HepG2 (cell line): ENCODE measurements around the gene CACNG7. TPM values are rescaled to one million over a fixed set of nuclear protein-coding genes. Genes with fewer than 3 reads are reported as not detected.

Experiments
- CCAR2 ChIP-seq: fragments of 200-400 bp; formaldehyde crosslinking; optimal IDR thresholded peaks from 2 replicates; pipeline ENCODE3; 2018; ENCODE audit warnings: low read depth, mild to moderate bottlenecking, low read length, moderate library complexity
- EED ChIP-seq: sonication (generic); formaldehyde crosslinking; IDR thresholded peaks from 2 replicates; pipeline ENCODE4 v1.5.0; 2020; ENCODE audit warnings: mild to moderate bottlenecking, missing genetic modification reagents
- REPIN1 ChIP-seq: sonication (generic); formaldehyde crosslinking; IDR thresholded peaks from 2 replicates; pipeline ENCODE4 v1.8.0; 2022; ENCODE audit warnings: missing genetic modification reagents, low read depth, mild to moderate bottlenecking, borderline replicate concordance
- SKI ChIP-seq: fragments of 450-650 bp; IDR thresholded peaks from one replicate; pipeline ENCODE4 v1.6.1; 2018; ENCODE audit warnings: mild to moderate bottlenecking; ENCODE audit not compliant: partially characterized antibody
- SSRP1 ChIP-seq: IDR thresholded peaks from 2 replicates; pipeline ENCODE4 v1.6.1; 2016; ENCODE audit warnings: control low read depth
- ZFP36L2 ChIP-seq: sonication (generic); formaldehyde crosslinking; IDR thresholded peaks from 2 replicates; pipeline ENCODE4 v1.4.0; 2020; ENCODE audit warnings: missing genetic modification reagents
- ZNF354B ChIP-seq: sonication (generic); formaldehyde crosslinking; IDR thresholded peaks from 2 replicates; pipeline ENCODE4 v1.8.0; 2022; ENCODE audit warnings: mild to moderate bottlenecking, missing genetic modification reagents
- ZNF510 ChIP-seq: sonication (generic); formaldehyde crosslinking; IDR thresholded peaks from 2 replicates; pipeline ENCODE4 v1.4.0; 2020; ENCODE audit warnings: low read depth, mild to moderate bottlenecking, missing genetic modification reagents
- ZSCAN25 ChIP-seq: sonication (generic); formaldehyde crosslinking; IDR thresholded peaks from 2 replicates; pipeline ENCODE4 v1.8.0; 2022; ENCODE audit warnings: mild to moderate bottlenecking, missing genetic modification reagents
- polyA plus RNA-seq, 8 experiments: library from polyadenylated mRNA; depleted of rRNA in 3 of 8; stranded (reverse) in 7 of 8; unstranded in 1 of 8; fragments of >200 nt; fragmentation: Illumina TruSeq in 4 of 8; extraction: Trizol in 4 of 8; gene quantifications; 2 replicates each; pipeline versions ENCODE4 v1.2.1 to v1.2.3, GENCODE V29; 2011 to 2016; ENCODE audit warnings: low read depth in 4 of 8, missing spikeins in 1 of 8, mixed read lengths in 1 of 8; ENCODE audit not compliant: insufficient read depth in 1 of 8
- total RNA-seq, 5 experiments: library from RNA; depleted of rRNA; stranded (reverse); fragments of >200 nt; fragmentation: Illumina TruSeq; extraction: Trizol; gene quantifications; 2 replicates each; pipeline ENCODE4 v1.2.3, GENCODE V29; 2016; ENCODE audit warnings: low read depth in 1 of 5
- TF ChIP-seq, protein P1 (sequence below): sonication (generic); formaldehyde crosslinking; conservative IDR thresholded peaks from 2 replicates; pipeline ENCODE4 v1.5.0; 2020; ENCODE audit warnings: missing genetic modification reagents
- TF ChIP-seq, protein P2 (sequence below): sonication (generic); formaldehyde crosslinking; IDR thresholded peaks from 2 replicates; pipeline ENCODE4 v1.5.1; 2020; ENCODE audit warnings: missing genetic modification reagents, mild to moderate bottlenecking, borderline replicate concordance
- TF ChIP-seq, protein P3 (sequence below): sonication (generic); formaldehyde crosslinking; IDR thresholded peaks from 2 replicates; pipeline ENCODE4 v1.4.0; 2020; ENCODE audit warnings: mild to moderate bottlenecking, missing genetic modification reagents
- TF ChIP-seq, protein P4 (sequence below): sonication (generic); formaldehyde crosslinking; IDR thresholded peaks from 2 replicates; pipeline ENCODE4 v1.4.0; 2020; ENCODE audit warnings: low read depth, mild to moderate bottlenecking, missing genetic modification reagents
- TF ChIP-seq, protein P5 (sequence below): sonication (generic); formaldehyde crosslinking; IDR thresholded peaks from 2 replicates; pipeline ENCODE4 v1.5.0; 2020; ENCODE audit warnings: mild to moderate bottlenecking, missing genetic modification reagents

The CACNG7 gene
- total and polyA plus RNA-seq, 2 of the 13 experiments (the other 11 are each of a cell fraction or from before 2014, with no cell fraction given), result not detected

DNA sequence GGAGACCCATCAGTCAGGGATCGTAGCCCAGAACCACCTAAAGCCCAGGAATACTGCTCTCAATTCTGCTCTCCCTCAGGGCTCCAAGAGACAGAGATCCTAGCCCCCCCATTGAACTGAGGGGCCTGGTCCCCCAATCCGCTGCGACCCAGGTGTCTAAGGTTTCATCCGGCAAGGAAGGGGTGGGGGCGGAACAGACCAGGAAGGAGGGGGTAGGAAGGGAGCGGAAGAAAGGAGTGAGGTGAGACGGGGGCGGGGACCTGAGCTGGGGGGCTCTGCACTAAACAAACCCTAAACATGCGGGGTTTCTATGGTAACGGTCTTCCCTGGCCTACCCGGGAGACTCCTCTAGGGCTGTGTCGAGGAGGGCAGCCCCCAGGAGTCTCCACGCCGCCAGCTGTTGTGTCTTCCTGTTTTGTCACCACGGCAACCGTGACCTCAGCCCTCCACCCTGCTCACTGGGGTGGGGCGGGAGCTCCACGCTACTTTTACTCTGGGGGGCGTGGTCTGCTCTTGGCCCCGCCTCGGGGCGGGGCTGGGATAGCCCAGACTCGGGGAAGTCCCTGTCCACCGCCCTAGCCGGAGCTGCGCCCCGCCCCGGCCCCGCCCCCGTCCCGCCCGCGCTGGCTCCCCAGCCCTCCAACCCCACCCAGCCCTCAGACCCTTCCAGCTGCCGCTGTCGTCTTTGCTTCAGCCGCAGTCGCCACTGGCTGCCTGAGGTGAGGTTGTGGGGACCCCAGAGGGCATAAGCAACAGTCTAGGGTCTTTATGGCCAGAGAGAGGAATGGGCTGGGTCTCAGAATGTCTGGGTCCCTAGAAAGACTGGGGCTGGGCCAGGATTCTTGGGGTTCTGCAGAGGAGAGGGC, 41.6 kb upstream of the CACNG7 start, which contains the start of gene MYADM (continued):
- TF ChIP-seq SKI (peak; percentile 83), EED (CRISPR knock-in tag) (no peak), ZSCAN25 (CRISPR knock-in tag) (peak; percentile 100), ZFP36L2 (CRISPR knock-in tag) (no peak), SSRP1 (CRISPR knock-in tag) (no peak), CCAR2 (no peak), ZNF510 (CRISPR knock-in tag) (0 out of 2 replicates have a peak, but pooled peaks have one; percentile 67), ZNF354B (CRISPR knock-in tag) (no peak), REPIN1 (CRISPR knock-in tag) (0 out of 2 replicates have a peak, but pooled peaks have one; percentile 24)
- TF ChIP-seq, protein P1, sequence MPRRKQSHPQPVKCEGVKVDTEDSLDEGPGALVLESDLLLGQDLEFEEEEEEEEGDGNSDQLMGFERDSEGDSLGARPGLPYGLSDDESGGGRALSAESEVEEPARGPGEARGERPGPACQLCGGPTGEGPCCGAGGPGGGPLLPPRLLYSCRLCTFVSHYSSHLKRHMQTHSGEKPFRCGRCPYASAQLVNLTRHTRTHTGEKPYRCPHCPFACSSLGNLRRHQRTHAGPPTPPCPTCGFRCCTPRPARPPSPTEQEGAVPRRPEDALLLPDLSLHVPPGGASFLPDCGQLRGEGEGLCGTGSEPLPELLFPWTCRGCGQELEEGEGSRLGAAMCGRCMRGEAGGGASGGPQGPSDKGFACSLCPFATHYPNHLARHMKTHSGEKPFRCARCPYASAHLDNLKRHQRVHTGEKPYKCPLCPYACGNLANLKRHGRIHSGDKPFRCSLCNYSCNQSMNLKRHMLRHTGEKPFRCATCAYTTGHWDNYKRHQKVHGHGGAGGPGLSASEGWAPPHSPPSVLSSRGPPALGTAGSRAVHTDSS (CRISPR knock-in tag), result no peak
- TF ChIP-seq, protein P2, sequence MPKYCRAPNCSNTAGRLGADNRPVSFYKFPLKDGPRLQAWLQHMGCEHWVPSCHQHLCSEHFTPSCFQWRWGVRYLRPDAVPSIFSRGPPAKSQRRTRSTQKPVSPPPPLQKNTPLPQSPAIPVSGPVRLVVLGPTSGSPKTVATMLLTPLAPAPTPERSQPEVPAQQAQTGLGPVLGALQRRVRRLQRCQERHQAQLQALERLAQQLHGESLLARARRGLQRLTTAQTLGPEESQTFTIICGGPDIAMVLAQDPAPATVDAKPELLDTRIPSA (CRISPR knock-in tag), result 0 out of 2 replicates have a peak, but pooled peaks have one; percentile 42
- TF ChIP-seq, protein P3, sequence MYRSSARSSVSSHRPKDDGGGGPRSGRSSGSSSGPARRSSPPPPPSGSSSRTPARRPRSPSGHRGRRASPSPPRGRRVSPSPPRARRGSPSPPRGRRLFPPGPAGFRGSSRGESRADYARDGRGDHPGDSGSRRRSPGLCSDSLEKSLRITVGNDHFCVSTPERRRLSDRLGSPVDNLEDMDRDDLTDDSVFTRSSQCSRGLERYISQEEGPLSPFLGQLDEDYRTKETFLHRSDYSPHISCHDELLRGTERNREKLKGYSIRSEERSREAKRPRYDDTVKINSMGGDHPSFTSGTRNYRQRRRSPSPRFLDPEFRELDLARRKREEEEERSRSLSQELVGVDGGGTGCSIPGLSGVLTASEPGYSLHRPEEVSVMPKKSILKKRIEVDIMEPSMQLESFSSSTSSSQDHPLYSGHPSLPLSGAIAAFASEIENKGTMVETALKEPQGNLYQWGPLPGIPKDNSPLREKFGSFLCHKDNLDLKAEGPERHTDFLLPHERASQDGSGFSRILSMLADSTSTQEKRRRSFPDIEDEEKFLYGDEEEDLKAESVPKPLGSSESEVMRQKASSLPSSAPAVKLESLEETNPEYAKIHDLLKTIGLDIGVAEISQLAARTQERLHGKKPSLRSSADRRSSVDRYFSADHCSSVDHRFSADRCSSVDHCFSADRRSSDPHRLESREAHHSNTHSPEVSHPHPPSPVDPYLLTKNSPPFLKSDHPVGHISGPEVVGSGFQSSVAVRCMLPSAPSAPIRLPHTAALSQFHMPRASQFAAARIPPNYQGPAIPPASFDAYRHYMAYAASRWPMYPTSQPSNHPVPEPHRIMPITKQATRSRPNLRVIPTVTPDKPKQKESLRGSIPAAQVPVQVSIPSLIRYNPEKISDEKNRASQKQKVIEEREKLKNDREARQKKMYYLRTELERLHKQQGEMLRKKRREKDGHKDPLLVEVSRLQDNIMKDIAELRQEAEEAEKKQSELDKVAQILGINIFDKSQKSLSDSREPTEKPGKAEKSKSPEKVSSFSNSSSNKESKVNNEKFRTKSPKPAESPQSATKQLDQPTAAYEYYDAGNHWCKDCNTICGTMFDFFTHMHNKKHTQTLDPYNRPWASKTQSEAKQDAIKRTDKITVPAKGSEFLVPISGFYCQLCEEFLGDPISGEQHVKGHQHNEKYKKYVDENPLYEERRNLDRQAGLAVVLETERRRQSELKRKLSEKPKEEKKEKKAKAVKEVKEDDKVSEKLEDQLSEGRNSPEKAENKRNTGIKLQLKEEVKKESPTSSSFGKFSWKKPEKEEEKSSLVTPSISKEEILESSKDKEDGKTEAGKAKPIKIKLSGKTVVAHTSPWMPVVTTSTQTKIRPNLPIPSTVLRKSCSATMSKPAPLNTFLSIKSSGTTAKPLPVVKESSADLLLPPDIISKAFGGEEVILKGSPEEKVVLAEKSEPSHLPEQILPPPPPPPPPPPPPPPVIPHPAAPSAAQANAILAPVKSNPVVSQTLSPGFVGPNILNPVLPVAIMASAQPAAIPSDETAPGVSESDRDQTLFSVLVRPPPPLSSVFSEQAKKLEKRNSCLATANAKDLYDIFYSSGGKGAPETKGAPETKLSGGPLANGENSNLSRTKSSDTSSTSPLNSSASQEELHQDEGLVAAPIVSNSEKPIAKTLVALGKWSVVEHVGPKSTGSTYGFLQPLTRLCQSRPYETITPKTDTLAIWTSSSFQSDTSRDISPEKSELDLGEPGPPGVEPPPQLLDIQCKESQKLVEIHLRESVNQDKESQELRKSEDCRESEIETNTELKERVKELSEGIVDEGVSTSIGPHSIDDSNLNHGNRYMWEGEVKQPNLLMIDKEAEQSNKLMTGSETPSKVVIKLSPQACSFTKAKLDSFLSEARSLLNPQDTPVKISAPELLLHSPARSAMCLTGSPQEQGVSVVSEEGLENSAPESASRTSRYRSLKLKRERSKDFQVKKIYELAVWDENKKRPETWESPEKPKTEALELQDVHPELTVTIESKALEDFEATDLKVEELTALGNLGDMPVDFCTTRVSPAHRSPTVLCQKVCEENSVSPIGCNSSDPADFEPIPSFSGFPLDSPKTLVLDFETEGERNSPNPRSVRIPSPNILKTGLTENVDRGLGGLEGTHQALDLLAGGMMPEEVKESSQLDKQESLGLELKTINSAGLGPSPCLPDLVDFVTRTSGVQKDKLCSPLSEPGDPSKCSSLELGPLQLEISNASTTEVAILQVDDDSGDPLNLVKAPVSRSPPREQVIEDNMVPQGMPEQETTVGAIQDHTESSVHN, result no peak
- TF ChIP-seq, protein P4, sequence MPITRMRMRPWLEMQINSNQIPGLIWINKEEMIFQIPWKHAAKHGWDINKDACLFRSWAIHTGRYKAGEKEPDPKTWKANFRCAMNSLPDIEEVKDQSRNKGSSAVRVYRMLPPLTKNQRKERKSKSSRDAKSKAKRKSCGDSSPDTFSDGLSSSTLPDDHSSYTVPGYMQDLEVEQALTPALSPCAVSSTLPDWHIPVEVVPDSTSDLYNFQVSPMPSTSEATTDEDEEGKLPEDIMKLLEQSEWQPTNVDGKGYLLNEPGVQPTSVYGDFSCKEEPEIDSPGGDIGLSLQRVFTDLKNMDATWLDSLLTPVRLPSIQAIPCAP (CRISPR knock-in tag), result no peak
- TF ChIP-seq, protein P5, sequence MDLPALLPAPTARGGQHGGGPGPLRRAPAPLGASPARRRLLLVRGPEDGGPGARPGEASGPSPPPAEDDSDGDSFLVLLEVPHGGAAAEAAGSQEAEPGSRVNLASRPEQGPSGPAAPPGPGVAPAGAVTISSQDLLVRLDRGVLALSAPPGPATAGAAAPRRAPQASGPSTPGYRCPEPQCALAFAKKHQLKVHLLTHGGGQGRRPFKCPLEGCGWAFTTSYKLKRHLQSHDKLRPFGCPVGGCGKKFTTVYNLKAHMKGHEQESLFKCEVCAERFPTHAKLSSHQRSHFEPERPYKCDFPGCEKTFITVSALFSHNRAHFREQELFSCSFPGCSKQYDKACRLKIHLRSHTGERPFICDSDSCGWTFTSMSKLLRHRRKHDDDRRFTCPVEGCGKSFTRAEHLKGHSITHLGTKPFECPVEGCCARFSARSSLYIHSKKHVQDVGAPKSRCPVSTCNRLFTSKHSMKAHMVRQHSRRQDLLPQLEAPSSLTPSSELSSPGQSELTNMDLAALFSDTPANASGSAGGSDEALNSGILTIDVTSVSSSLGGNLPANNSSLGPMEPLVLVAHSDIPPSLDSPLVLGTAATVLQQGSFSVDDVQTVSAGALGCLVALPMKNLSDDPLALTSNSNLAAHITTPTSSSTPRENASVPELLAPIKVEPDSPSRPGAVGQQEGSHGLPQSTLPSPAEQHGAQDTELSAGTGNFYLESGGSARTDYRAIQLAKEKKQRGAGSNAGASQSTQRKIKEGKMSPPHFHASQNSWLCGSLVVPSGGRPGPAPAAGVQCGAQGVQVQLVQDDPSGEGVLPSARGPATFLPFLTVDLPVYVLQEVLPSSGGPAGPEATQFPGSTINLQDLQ (CRISPR knock-in tag), result no peak
